ENCODE measurements around the gene QRFP. TPM values are rescaled to one million over a fixed set of nuclear protein-coding genes. Genes with fewer than 3 reads are reported as not detected.
"Not testable (repeated sequence)": the region's sequence is repeated elsewhere in the genome, so short reads cannot be mapped to it uniquely, and the experiment has no call there.

Gene QRFP
- total RNA-seq, 1 experiment from 2014 or later = not detected

GRCh38 chr9:130921989-130922892 lies 25.6 kb upstream of the QRFP start:
- in situ Hi-C loops (cut with HindIII; ENCODE audit: low pct_unique_long_range_greater_than_20kb, low sequenced_read_pairs) = no loop called here
- no peak for DNase-seq (ENCODE audit: low read depth)

- no peak for DNase-seq (ENCODE audit: low read depth)
- in situ Hi-C loops (cut with HindIII; ENCODE audit: low pct_unique_long_range_greater_than_20kb, low sequenced_read_pairs) = no loop called here
Measured at GRCh38 chr9:130921300-130921988, 24.8 kb upstream of the QRFP start.

- in situ Hi-C loops (cut with HindIII; ENCODE audit: low pct_unique_long_range_greater_than_20kb, low sequenced_read_pairs) = no loop called here
- DNase-seq (ENCODE audit: low read depth) = no peak
Measured at GRCh38 chr9:130920762-130921299, 24.2 kb upstream of the QRFP start.

GRCh38 chr9:130920233-130920632 lies 23.6 kb upstream of the QRFP start:
- in situ Hi-C loops (cut with HindIII; ENCODE audit: low pct_unique_long_range_greater_than_20kb, low sequenced_read_pairs) = no loop called here
- DNase-seq (ENCODE audit: low read depth) = no peak

- DNase-seq (ENCODE audit: low read depth) = no peak
- in situ Hi-C loops (cut with HindIII; ENCODE audit: low pct_unique_long_range_greater_than_20kb, low sequenced_read_pairs) = no loop called here
Measured at GRCh38 chr9:130919559-130920145, 23.0 kb upstream of the QRFP start.

GRCh38 chr9:130918826-130919558 lies 22.4 kb upstream of the QRFP start:
- no peak for DNase-seq (ENCODE audit: low read depth)
- in situ Hi-C loops (cut with HindIII; ENCODE audit: low pct_unique_long_range_greater_than_20kb, low sequenced_read_pairs) = no loop called here

- DNase-seq (ENCODE audit: low read depth) = no peak
Measured at GRCh38 chr9:130918101-130918825, 21.7 kb upstream of the QRFP start.

GRCh38 chr9:130917168-130917960 lies 20.8 kb upstream of the QRFP start:
- in situ Hi-C loops (cut with HindIII; ENCODE audit: low pct_unique_long_range_greater_than_20kb, low sequenced_read_pairs) = no loop called here
- no peak for DNase-seq (ENCODE audit: low read depth)

More at GRCh38 chr9:130918101-130918825, 21.7 kb upstream of the QRFP start:
- in situ Hi-C loops (cut with HindIII; ENCODE audit: low pct_unique_long_range_greater_than_20kb, low sequenced_read_pairs) = no loop called here

GRCh38 chr9:130915096-130915447 lies 18.5 kb upstream of the QRFP start:
- no peak for DNase-seq (ENCODE audit: low read depth)
- in situ Hi-C loops (cut with HindIII; ENCODE audit: low pct_unique_long_range_greater_than_20kb, low sequenced_read_pairs) = no loop called here

GRCh38 chr9:130914417-130915095 lies 17.9 kb upstream of the QRFP start:
- in situ Hi-C loops (cut with HindIII; ENCODE audit: low pct_unique_long_range_greater_than_20kb, low sequenced_read_pairs) = no loop called here
- DNase-seq (ENCODE audit: low read depth) = no peak

- in situ Hi-C loops (cut with HindIII; ENCODE audit: low pct_unique_long_range_greater_than_20kb, low sequenced_read_pairs) = no loop called here
- DNase-seq (ENCODE audit: low read depth) = no peak
Measured at GRCh38 chr9:130913599-130914416, 17.2 kb upstream of the QRFP start.

- in situ Hi-C loops (cut with HindIII; ENCODE audit: low pct_unique_long_range_greater_than_20kb, low sequenced_read_pairs) = no loop called here
- peak; percentile 86 for DNase-seq (ENCODE audit: low read depth)
Measured at GRCh38 chr9:130912932-130913598, 16.5 kb upstream of the QRFP start.

- no peak for DNase-seq (ENCODE audit: low read depth)
Measured at GRCh38 chr9:130911254-130912049, 14.8 kb upstream of the QRFP start.

GRCh38 chr9:130910670-130911069 lies 14.1 kb upstream of the QRFP start:
- DNase-seq (ENCODE audit: low read depth); in situ Hi-C loops (cut with HindIII; ENCODE audit: low pct_unique_long_range_greater_than_20kb, low sequenced_read_pairs): not testable (repeated sequence)

More at GRCh38 chr9:130911254-130912049, 14.8 kb upstream of the QRFP start:
- in situ Hi-C loops (cut with HindIII; ENCODE audit: low pct_unique_long_range_greater_than_20kb, low sequenced_read_pairs) = no loop called here
